ENCODE data around the gene SCAPER. TPM values are rescaled to one million over a fixed set of nuclear protein-coding genes. Genes with fewer than 3 reads are reported as not detected.

SCAPER gene
- total RNA-seq, 1 experiment from 2014 or later, result 14.7 TPM

DNA sequence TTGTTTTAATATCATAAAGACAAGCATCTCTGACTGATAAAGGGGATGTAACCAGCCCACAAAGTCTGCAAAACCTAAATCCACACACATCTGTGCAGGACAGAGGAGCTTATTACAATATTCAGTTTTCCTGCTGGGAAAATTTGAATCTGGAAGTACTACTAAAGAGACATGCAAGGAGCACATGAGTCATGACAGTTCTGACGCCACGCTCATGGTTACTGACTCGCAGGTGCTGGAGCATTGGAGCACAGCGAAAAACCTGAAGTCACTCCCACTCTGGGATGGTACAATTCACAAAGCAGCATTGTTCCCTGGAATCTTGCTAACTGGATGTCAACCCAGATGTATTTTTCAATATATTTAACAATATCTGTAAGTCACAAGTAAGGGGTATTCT, 576.2 kb downstream of the SCAPER start:
- H3K9me2 ChIP-seq (ENCODE audit: insufficient read depth), result no peaks in the 10 kb centered on the region
- H2AFZ ChIP-seq (ENCODE audit: low read depth, low read length, poor library complexity, severe bottlenecking), result no peak overlapping the region
- no peak overlapping the region for H3K27ac ChIP-seq (ENCODE audit: low read depth, low read length)
- no peak overlapping the region for H3K4me2 ChIP-seq (ENCODE audit: low read length)
- BruUV-seq (replicated peaks), result no TSS peak
- POLR2A ChIA-PET, result no interaction called here
- no peaks in the 10 kb centered on the region for H3K36me3 ChIP-seq (ENCODE audit: control insufficient read depth in 1 of 2, insufficient read depth in 2 of 2, low read length in 2 of 2)
- no peaks in the 10 kb centered on the region for H3K9me3 ChIP-seq (ENCODE audit: control insufficient read depth in 1 of 2, insufficient read depth in 1 of 2, low read depth in 1 of 2, low read length in 2 of 2)
- H3K27me3 ChIP-seq (ENCODE audit: insufficient read depth, low read length), result no peaks in the 10 kb centered on the region
- no peak overlapping the region for H3K9ac ChIP-seq (ENCODE audit: low read length)
- no peak for ATAC-seq
- no peaks in the 10 kb centered on the region for H3K79me2 ChIP-seq (ENCODE audit: insufficient read depth, low read length)
- H3K4me3 ChIP-seq (replicated peaks in 1 of 2; ENCODE audit: low read depth in 1 of 2, low read length in 2 of 2), result no peak overlapping the region
- RAD21 ChIA-PET (ENCODE audit: low non-redundant PET in 1 of 2, low total read pairs in 2 of 2, uncharacterized antibody in 2 of 2, unreplicated experiment in 2 of 2), result no interaction called here
- TF ChIP-seq, protein P1, sequence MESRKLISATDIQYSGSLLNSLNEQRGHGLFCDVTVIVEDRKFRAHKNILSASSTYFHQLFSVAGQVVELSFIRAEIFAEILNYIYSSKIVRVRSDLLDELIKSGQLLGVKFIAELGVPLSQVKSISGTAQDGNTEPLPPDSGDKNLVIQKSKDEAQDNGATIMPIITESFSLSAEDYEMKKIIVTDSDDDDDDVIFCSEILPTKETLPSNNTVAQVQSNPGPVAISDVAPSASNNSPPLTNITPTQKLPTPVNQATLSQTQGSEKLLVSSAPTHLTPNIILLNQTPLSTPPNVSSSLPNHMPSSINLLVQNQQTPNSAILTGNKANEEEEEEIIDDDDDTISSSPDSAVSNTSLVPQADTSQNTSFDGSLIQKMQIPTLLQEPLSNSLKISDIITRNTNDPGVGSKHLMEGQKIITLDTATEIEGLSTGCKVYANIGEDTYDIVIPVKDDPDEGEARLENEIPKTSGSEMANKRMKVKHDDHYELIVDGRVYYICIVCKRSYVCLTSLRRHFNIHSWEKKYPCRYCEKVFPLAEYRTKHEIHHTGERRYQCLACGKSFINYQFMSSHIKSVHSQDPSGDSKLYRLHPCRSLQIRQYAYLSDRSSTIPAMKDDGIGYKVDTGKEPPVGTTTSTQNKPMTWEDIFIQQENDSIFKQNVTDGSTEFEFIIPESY (IDR thresholded peaks at IDR 0.05; ENCODE audit: extremely low read depth, insufficient replicate concordance, low read length), result no peak
- TF ChIP-seq ZFX (IDR thresholded peaks at IDR 0.05), result no peak
- TF ChIP-seq ZNF274 (IDR thresholded peaks at IDR 0.05; ENCODE audit: low read depth, low read length), result no peak
- no peak for TF ChIP-seq TCF7L2 (IDR thresholded peaks at IDR 0.05; ENCODE audit: borderline replicate concordance, extremely low read depth, insufficient read depth, insufficient read length)
- TF ChIP-seq SP1 (IDR thresholded peaks at IDR 0.05; ENCODE audit: low read depth), result no peak
- no peak for TF ChIP-seq CEBPB (IDR thresholded peaks at IDR 0.05; ENCODE audit: low read depth)
- TF ChIP-seq POLR2A (IDR thresholded peaks at IDR 0.05; ENCODE audit: borderline replicate concordance, extremely low read depth, insufficient read depth, insufficient read length), result no peak
- no peak for TF ChIP-seq EZH2phosphoT487 (IDR thresholded peaks at IDR 0.05; ENCODE audit: borderline replicate concordance)
- TF ChIP-seq ELF1 (IDR thresholded peaks at IDR 0.05; ENCODE audit: borderline replicate concordance, low read depth), result no peak
- TF ChIP-seq EZH2 (IDR thresholded peaks at IDR 0.05), result no peak
- no peak for TF ChIP-seq CBX3 (IDR thresholded peaks at IDR 0.05; ENCODE audit: low read depth)
- TF ChIP-seq JUND (IDR thresholded peaks at IDR 0.05), result no peak
- TF ChIP-seq, protein P2, sequence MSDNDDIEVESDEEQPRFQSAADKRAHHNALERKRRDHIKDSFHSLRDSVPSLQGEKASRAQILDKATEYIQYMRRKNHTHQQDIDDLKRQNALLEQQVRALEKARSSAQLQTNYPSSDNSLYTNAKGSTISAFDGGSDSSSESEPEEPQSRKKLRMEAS (IDR thresholded peaks at IDR 0.05), result no peak
- TF ChIP-seq, protein P3, sequence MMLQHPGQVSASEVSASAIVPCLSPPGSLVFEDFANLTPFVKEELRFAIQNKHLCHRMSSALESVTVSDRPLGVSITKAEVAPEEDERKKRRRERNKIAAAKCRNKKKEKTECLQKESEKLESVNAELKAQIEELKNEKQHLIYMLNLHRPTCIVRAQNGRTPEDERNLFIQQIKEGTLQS (IDR thresholded peaks at IDR 0.05), result no peak
- TF ChIP-seq FOSL1 (IDR thresholded peaks at IDR 0.05; ENCODE audit: low read depth), result no peak
- TF ChIP-seq, protein P4, sequence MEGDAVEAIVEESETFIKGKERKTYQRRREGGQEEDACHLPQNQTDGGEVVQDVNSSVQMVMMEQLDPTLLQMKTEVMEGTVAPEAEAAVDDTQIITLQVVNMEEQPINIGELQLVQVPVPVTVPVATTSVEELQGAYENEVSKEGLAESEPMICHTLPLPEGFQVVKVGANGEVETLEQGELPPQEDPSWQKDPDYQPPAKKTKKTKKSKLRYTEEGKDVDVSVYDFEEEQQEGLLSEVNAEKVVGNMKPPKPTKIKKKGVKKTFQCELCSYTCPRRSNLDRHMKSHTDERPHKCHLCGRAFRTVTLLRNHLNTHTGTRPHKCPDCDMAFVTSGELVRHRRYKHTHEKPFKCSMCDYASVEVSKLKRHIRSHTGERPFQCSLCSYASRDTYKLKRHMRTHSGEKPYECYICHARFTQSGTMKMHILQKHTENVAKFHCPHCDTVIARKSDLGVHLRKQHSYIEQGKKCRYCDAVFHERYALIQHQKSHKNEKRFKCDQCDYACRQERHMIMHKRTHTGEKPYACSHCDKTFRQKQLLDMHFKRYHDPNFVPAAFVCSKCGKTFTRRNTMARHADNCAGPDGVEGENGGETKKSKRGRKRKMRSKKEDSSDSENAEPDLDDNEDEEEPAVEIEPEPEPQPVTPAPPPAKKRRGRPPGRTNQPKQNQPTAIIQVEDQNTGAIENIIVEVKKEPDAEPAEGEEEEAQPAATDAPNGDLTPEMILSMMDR (IDR thresholded peaks at IDR 0.05 in 2 of 3, conservative IDR thresholded peaks at IDR 0.05 in 1 of 3; ENCODE audit: borderline replicate concordance in 1 of 3, insufficient read depth in 1 of 3, low read depth in 2 of 3, low read length in 2 of 3), result no peak
- peaks cover 0 to 10% of the 10 kb centered on the region in 2 experiments; a peak in 3 of 4 replicates for H3K4me1 ChIP-seq (ENCODE audit: control insufficient read depth in 1 of 2, insufficient read depth in 2 of 2, low read length in 2 of 2)
- CTCF ChIA-PET, result no interaction called here
- H4K20me1 ChIP-seq (ENCODE audit: insufficient read depth), result no peaks in the 10 kb centered on the region
- no peak for DNase-seq (ENCODE audit: low read depth, low spot score)
- intact Hi-C loops (cut with micrococcal nuclease), result no loop called here

All from HCT116 (cell line).